ENCODE measurements around the gene STK24. TPM values are rescaled to one million over a fixed set of nuclear protein-coding genes. Genes with fewer than 3 reads are reported as not detected.
"Not testable (repeated sequence)": the region's sequence is repeated elsewhere in the genome, so short reads cannot be mapped to it uniquely, and the experiment has no call there.

STK24 gene
- total and polyA plus RNA-seq, 4 donors = 42.7 to 56.1 (median 52.2) TPM

DNA sequence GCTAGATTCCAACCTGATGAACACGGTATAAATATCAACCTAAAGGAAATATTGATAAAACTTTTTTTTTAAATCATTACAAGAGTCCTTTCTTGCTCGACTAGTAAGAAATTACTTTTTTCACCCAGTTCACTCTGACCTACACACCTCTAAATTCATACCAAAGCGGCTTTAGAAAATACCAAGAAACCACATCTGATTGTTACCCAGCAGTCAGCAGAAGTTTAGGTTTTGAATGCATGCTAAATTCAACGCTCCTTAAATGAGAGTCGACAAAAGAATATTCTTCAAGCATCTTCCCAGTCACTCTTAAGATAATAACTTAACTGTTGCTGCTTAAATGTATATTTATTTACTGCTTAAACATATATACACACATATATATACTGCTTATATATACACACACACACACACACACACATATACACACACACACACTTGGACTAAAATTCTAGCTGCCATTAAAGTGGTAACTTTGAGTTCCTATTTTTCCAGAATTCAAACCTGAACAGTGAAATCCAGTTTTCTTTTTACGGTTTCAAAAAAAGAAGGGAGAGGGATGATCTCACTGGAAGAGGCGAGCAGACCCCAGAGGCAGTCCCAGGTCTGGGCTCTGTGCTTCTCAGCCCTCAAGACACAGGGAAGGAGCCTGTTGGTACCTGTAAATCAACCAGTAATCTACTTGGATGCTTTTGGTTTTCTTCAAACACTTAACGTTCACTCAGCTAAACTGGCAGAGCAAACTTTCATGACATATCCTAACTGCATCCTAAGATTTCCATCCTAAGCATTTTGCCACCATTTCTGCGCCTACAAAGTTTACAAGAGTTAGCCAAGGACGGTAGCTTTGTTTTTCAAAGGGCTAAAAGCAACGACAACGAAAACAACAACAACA lies 1.7 kb downstream of the STK24 start:
- 4% methylated on average over 5 of the region's 12 CpGs for whole genome bisulfite sequencing (ENCODE audit: insufficient coverage)

GRCh38 chr13:98571955-98572662 lies 4.8 kb downstream of the STK24 start:
- no peak overlapping the region for H3K27ac ChIP-seq (ENCODE audit: low read depth, low read length)
- H3K27me3 ChIP-seq (ENCODE audit: control insufficient read depth, insufficient read depth, low read length) = no peaks in the 10 kb centered on the region
- no peak overlapping the region for H3K4me3 ChIP-seq (ENCODE audit: low read depth, low read length)
- 64% methylated on average over 9 of the region's 11 CpGs for WGBS (ENCODE audit: insufficient coverage)
- H3K4me1 ChIP-seq (ENCODE audit: control insufficient read depth, insufficient read depth, low read length) = peaks cover 21% of the 10 kb centered on the region
- peaks cover 1% of the 10 kb centered on the region for H3K9me3 ChIP-seq (ENCODE audit: control insufficient read depth, insufficient read depth, low read length)
- no peak for DNase-seq (ENCODE audit: low read depth in 4 of 6, low spot score in 6 of 6)
- no peaks in the 10 kb centered on the region for H3K36me3 ChIP-seq (ENCODE audit: control insufficient read depth, insufficient read depth, low read length)

More for the DNA sequence above, 1.7 kb downstream of the STK24 start:
- no peak for DNase-seq (ENCODE audit: low read depth in 4 of 6, low spot score in 6 of 6)
- Histone ChIP-seq H3K4me1 (ENCODE audit: control insufficient read depth, insufficient read depth, low read length) (peaks cover 26% of the 10 kb centered on the region), H3K27me3 (ENCODE audit: control insufficient read depth, insufficient read depth, low read length) (no peaks in the 10 kb centered on the region), H3K4me3 (ENCODE audit: low read depth, low read length) (peak overlapping the region; percentile 78), H3K36me3 (ENCODE audit: control insufficient read depth, insufficient read depth, low read length) (no peaks in the 10 kb centered on the region), H3K27ac (ENCODE audit: low read depth, low read length) (peak overlapping the region; percentile 81), H3K9me3 (ENCODE audit: control insufficient read depth, insufficient read depth, low read length) (no peaks in the 10 kb centered on the region)

- peaks cover under 1% of the 10 kb centered on the region for H3K36me3 ChIP-seq (ENCODE audit: control insufficient read depth, insufficient read depth, low read length)
Observed at GRCh38 chr13:98570929-98571372, 6.0 kb downstream of the STK24 start.

DNA sequence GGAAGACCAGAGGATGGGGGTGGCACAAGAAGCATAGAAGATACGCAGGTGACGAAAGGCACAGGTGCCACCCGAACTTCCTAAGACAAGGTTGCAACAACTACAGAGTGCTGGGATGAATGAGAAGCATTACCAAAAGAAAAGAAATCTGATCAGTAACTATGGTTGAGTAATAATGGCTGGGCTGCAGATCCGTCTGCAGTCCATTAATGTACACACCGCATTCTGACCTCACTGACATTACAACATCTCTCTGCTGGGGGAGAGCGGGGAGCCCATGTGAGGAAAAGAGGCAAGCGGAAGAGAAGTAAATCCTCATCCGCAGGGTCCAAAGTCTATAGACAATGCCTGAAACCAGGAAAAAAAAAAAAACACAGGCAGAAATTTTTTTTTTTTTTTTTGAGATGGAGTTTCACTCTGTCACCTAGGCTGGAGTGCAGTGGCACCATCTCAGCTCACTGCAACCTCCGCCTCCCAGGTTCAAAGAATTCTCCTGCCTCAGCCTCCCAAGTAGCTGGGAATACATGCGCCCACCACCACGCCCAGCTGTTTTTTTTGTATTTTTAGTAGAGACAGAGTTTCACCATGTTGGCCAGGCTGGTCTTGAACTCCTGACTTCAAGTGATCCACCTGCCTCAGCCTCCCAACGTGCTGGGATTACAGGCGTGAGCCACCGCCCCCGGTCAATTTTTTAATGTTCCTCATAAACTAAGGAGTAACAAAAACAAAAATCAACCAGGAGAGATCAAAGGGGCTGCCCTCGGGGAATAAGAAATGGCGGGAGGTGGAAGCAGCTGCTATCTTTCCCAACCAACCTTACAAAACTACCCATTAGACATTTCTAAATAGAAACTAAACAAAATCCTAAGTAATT lies 7.2 kb downstream of the STK24 start:
- Histone ChIP-seq H3K4me1 (ENCODE audit: control insufficient read depth, insufficient read depth, low read length) (peaks cover 37% of the 10 kb centered on the region), H3K27ac (ENCODE audit: low read depth, low read length) (peak overlapping the region; percentile 3)
- not testable (repeated sequence) for H3K27me3 ChIP-seq (ENCODE audit: control insufficient read depth, insufficient read depth, low read length); H3K4me3 ChIP-seq (ENCODE audit: low read depth, low read length); DNase-seq (ENCODE audit: low read depth in 4 of 6, low spot score in 6 of 6); H3K9me3 ChIP-seq (ENCODE audit: control insufficient read depth, insufficient read depth, low read length); H3K36me3 ChIP-seq (ENCODE audit: control insufficient read depth, insufficient read depth, low read length)
- WGBS (ENCODE audit: insufficient coverage) = 100% methylated on average over 2 of the region's 17 CpGs

More at GRCh38 chr13:98570929-98571372, 6.0 kb downstream of the STK24 start:
- H3K27me3 ChIP-seq (ENCODE audit: control insufficient read depth, insufficient read depth, low read length) = no peaks in the 10 kb centered on the region
- DNase-seq (ENCODE audit: low read depth in 4 of 6, low spot score in 6 of 6) = no peak
- peaks cover 1% of the 10 kb centered on the region for H3K9me3 ChIP-seq (ENCODE audit: control insufficient read depth, insufficient read depth, low read length)
- H3K4me3 ChIP-seq (ENCODE audit: low read depth, low read length) = no peak overlapping the region
- WGBS (ENCODE audit: insufficient coverage) = 88% methylated on average over 10 of the region's 10 CpGs
- no peak overlapping the region for H3K27ac ChIP-seq (ENCODE audit: low read depth, low read length)
- peaks cover 28% of the 10 kb centered on the region for H3K4me1 ChIP-seq (ENCODE audit: control insufficient read depth, insufficient read depth, low read length)

DNA sequence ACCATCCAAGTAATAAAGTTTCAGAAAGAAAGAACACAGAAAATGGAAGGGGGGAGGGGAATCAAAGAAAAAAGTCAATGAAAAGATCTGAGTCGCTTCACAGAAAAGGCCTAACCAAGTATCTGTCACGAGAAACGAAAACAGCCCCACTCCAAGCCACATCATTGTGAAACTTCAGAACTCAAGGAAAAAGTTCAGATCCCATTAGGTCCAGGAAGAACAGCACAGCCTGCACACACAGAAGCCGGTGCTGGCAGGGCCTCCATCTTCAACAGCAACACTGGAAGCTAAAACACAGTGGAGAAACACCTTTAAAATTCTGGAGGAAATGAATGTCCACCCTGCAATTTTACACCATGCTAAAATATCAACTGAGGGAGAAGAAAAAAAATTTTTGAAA lies 8.0 kb downstream of the STK24 start:
- peaks cover 1% of the 10 kb centered on the region for H3K9me3 ChIP-seq (ENCODE audit: control insufficient read depth, insufficient read depth, low read length)
- H3K4me1 ChIP-seq (ENCODE audit: control insufficient read depth, insufficient read depth, low read length) = peaks cover 34% of the 10 kb centered on the region
- H3K4me3 ChIP-seq (ENCODE audit: low read depth, low read length) = no peak overlapping the region
- no peaks in the 10 kb centered on the region for H3K27me3 ChIP-seq (ENCODE audit: control insufficient read depth, insufficient read depth, low read length)
- no peak for DNase-seq (ENCODE audit: low read depth in 4 of 6, low spot score in 6 of 6)
- 89% methylated on average over 3 of the region's 4 CpGs for WGBS (ENCODE audit: insufficient coverage)
- peaks cover 4% of the 10 kb centered on the region for H3K36me3 ChIP-seq (ENCODE audit: control insufficient read depth, insufficient read depth, low read length)
- H3K27ac ChIP-seq (ENCODE audit: low read depth, low read length) = no peak overlapping the region

GRCh38 chr13:98567140-98567539 lies 9.8 kb downstream of the STK24 start:
- 92% methylated on average over 12 of the region's 13 CpGs for WGBS (ENCODE audit: insufficient coverage)
- Histone ChIP-seq H3K27ac (ENCODE audit: low read depth, low read length) (no peak overlapping the region), H3K36me3 (ENCODE audit: control insufficient read depth, insufficient read depth, low read length) (peaks cover 4% of the 10 kb centered on the region), H3K4me3 (ENCODE audit: low read depth, low read length) (no peak overlapping the region), H3K9me3 (ENCODE audit: control insufficient read depth, insufficient read depth, low read length) (peaks cover 1% of the 10 kb centered on the region), H3K4me1 (ENCODE audit: control insufficient read depth, insufficient read depth, low read length) (peaks cover 29% of the 10 kb centered on the region), H3K27me3 (ENCODE audit: control insufficient read depth, insufficient read depth, low read length) (no peaks in the 10 kb centered on the region)
- DNase-seq (ENCODE audit: low read depth in 4 of 6, low spot score in 6 of 6) = no peak

GRCh38 chr13:98565726-98566565 lies 11.0 kb downstream of the STK24 start:
- Histone ChIP-seq H3K4me3 (ENCODE audit: low read depth, low read length) (no peak overlapping the region), H3K36me3 (ENCODE audit: control insufficient read depth, insufficient read depth, low read length) (peaks cover 4% of the 10 kb centered on the region), H3K27ac (ENCODE audit: low read depth, low read length) (no peak overlapping the region), H3K4me1 (ENCODE audit: control insufficient read depth, insufficient read depth, low read length) (peaks cover 26% of the 10 kb centered on the region), H3K9me3 (ENCODE audit: control insufficient read depth, insufficient read depth, low read length) (peaks cover 1% of the 10 kb centered on the region), H3K27me3 (ENCODE audit: control insufficient read depth, insufficient read depth, low read length) (no peaks in the 10 kb centered on the region)
- 62% methylated on average over 12 of the region's 18 CpGs for WGBS (ENCODE audit: insufficient coverage)
- no peak for DNase-seq (ENCODE audit: low read depth in 4 of 6, low spot score in 6 of 6)

- Histone ChIP-seq H3K27me3 (ENCODE audit: control insufficient read depth, insufficient read depth, low read length) (no peaks in the 10 kb centered on the region), H3K4me3 (ENCODE audit: low read depth, low read length) (no peak overlapping the region), H3K27ac (ENCODE audit: low read depth, low read length) (no peak overlapping the region), H3K36me3 (ENCODE audit: control insufficient read depth, insufficient read depth, low read length) (peaks cover 4% of the 10 kb centered on the region), H3K9me3 (ENCODE audit: control insufficient read depth, insufficient read depth, low read length) (peaks cover 1% of the 10 kb centered on the region), H3K4me1 (ENCODE audit: control insufficient read depth, insufficient read depth, low read length) (peaks cover 24% of the 10 kb centered on the region)
- DNase-seq (ENCODE audit: low read depth in 4 of 6, low spot score in 6 of 6) = no peak
- 82% methylated on average over 3 of the region's 9 CpGs for WGBS (ENCODE audit: insufficient coverage)
Observed at GRCh38 chr13:98564204-98564603, 12.7 kb downstream of the STK24 start.

Data from spinal cord (tissue), 10 donors.